Fibroblast of skin of left quadriceps (primary cell): ENCODE data around the gene PLCH2.

Experiments used
- DNase-seq, 2 experiments: peaks; one replicate each; pipeline ENCODE4 v3.0.0-alpha.2; 2013; ENCODE audit warnings: low read depth in 2 of 2

Gene PLCH2

DNA sequence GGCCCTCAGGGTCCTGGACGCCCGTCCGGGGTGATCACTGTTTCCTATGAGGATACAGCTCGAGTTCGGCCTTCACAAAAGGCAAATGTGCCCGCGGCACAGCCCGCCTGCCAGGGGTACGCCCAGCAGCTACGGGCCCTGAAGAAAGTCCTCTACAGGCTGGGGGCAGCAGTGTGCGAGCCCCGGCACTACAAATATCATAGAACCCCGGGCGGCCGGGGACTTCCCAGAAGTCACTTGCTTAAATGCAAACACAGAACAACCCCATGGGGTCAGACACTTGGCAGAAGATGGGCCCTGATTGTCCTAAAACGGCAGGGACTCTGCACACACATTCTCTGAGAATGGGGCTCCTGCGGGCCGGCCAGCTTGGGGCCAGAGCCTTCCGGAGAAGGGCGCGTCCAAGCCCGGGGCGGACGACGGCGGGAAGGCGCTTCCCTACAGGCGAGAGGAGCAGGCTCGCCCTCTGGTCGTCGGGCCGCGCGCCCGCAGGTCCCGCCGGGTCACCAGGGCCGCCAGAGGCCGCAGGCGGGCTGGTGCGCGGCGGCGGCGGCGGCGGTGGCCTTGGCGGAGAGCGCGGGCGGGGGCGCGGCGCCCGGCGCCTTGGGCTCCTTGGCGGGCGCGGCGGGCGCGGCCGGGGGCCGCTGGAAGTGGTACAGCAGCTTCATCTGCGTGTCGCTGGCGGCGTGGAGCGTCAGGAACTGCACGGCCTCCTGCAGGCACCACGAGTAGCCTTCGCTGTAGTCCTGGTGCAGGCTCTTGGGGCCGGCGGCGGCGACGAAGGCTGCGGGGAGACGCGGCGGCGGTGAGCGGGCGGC, 53.1 kb downstream of the PLCH2 start:
- DNase-seq = no peak

DNA sequence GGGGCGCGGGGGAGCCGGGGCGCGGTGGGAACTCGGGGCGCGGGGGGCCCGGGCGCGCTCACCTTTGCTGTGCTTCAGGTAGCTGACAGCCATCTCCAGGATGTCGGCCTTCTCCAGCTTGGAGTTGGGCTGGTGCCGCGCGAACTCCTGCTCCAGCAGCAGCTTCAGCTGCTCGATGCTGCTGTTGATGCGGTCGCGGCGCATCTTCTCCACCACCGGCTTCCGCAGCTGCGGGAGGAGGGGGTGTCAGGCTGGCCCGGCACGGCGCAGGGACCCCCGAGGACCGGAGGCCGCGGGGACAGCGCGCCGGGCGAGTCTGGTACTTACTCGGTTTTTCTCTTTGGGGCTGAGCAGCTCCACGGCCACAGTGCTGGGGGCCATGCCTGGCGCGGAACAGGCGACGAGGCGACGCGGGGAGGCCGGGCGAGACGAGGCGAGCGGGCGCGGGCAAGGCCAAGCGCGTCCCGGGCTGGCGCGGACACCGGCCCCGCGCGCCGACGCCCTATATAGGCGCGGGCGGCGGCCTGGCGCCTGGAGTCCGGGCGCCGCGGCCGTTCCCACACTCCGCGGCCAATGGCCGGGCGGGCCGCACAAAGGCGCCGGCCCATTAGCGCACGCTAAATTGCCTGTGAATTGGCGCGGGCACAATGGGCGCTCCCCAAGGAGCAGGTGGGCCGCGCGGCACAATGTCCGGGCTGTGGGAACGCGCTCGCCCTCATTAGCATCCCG, 53.9 kb downstream of the PLCH2 start, which contains the start of gene HES5:
HES5 (minus strand) TSS at position 480 of the 729 bp plus-strand sequence; CDS start at position 381, 99 bp downstream.
- DNase-seq = no peak

DNA sequence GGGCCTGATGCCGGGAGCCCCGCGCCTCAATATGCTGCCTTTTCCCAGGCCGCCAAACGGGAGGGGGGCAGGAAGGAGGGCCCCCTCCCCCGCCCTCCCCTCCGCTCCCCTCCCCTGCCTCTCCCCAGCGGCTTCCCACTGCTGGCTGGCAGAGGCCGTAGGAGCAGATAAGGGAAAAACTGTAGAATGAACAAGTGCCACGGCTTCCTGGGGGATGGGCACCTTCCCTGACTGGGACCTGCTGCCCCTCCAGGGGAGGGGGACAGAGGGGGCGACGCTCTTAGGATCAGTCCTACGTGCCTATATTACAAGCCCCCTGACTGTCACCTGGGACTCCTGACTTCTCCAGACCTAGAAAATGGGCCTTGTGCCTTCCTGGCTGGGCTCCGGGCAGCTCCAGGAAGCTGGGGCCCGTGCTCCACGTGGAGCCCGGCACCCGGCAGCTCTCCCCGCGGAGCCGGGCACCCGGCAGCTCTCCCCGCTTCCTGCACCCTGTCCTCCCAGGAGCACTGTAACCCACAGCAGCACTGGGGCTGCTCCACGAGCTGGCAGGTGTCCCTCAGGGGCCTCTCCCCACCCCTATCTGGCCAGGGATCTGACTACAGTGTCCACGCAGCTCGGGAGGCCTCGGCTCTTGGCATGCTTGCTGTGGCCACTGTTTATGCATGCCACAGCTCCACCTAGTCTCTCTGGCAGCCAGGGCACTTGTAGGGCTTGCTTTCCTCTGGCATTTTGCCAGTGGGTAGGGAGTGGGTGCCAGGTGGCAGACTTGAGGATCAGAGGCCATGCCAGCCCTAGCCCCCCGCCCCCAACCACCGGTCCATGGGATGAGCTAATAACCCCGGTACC, 54.6 kb downstream of the PLCH2 start:
- DNase-seq = no peak

DNA sequence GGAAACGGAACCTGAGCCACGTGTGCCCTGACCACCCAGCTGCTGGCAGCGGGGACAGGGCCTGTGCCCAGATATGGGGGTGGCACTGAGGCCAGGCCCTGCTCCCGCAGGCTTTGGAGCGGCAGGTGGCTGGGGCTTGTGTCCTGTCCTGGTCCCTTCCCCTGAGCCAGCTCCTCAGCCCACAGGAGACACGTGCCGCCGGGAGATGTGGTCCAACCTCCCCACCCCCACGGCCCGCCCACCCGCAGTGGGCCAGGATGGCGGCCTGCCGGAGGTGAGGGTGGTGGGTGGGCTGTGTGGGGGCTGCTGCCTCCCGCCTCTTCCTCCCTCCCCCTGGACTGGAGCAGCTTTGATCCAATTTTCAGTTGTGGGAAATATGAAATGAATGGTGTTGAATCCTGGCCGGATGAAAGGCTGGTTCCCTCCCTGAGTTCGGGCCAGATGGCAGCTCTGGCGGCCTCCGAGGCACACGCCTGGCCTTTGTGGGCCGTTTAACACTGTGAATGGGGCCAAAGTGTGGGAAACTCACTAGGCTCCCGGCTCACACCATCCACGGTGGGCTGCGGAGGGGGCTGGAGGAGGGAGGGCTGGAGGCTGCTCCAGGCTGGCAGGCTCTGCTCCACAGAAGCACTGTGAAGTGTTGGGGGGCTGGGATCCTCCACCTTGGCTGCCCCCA, 56.5 kb downstream of the PLCH2 start:
- no peak for DNase-seq

DNA sequence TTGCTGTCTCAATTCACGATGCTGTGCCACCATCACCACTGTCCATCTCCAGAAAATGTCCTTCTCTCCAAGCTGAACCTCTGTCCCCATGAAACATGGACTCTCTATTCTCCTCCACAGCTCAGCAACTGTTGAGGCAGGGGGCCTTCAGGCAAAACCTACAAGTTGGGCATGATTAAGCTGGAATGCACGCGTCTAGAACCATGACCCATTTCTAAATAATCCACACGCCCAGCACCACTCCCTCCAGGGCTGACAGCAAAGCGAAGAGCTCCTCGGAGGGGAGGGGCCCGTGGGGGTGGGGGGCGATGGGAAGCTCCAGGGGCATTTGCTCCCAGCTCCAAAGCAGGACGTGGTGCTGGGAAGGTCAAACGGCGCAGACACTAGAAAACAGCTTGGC, 57.3 kb downstream of the PLCH2 start:
- DNase-seq = no peak

DNA sequence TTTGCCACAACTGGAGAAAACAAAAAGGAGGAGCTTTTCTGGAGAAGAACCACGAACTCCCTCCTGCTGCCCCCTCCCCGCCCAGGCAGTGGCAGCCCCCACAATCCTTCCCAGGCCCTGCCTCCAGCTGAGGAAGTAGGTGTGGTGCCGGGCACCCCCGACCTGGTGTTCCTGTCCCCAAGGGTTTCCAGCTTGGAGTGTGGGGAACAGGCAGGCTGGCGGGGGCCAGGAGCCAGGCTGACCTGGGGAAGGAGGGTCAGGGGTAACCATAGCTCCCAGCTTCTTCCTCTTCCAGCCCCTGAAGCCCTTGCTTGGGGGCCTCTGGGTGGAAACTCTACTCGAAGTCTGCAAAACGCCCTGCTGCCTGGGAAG, 58.2 kb downstream of the PLCH2 start:
- no peak for DNase-seq

DNA sequence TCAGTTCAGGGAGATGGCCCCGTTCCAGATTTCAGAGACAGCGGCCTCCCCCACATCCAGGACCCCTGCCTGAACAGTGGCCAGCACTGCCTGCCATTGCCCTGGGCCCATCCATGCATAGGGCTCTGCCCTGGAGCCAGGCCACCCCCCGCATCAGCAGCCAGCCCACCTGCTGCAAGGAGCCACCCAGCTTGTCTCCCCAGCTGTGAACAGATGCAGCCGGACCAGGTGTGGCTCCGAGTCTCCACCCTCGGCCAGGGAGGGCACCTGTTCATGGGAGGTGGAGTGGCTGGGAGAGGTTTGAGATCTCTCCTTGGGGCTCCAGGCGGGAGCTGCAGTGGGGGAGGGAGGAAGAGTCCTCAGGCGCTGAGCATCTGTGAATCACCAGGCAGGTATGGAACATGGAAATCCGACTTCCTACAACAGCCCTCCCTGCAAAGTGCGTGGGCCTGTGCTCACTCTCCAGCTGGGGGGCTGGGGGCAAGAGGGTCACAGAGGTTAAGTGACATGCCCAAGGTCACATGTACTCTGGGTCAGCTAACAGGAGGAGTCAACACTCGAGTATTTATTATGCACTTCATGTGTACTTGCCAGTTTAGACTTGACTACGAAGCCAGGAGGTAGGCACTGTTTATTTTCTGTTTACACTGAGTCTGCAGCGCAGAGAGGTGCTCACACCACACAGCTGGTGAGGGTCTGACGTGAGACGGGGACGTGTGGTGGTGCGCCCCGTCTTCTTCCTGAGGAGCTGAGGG, 58.8 kb downstream of the PLCH2 start:
- no peak for DNase-seq

DNA sequence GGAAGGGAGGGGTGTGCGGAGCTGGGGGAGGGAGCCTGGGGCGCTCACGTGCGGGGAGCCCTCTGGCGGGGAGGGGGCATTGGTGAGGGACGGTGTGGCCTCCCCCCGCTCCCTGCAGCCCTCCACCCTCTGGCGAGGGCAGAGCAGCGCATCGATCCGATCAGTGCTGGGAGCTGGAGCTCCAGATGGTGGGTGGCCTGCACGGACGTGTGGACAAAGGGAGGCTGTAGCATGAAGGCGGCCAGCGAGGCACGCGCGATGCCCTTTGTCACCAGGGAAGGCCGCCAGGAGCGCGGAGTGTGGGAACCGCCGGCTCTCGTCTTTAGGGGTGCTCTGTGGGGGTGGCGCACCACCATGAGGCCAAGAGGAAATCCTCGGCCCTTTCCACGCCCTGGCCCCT, 59.4 kb downstream of the PLCH2 start:
- no peak for DNase-seq

DNA sequence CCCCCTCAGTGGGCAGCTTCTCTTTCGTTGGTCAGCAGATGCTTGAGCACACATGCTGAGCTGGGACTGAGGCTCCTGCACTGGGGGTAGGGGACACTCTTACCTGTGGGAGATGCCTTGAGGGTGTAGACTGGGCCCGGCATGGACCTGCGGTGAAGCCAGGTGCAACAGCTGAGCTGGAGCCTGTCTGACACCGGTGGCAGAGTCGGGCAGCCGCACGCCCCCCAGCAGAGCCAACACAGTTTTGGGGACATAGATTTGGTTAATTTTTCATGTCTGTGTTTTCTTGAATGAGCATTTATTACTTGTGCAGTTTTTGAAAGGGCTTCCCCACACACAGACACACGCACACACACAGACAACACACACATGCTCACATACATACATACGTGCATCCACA, 59.9 kb downstream of the PLCH2 start:
- DNase-seq = no peak

DNA sequence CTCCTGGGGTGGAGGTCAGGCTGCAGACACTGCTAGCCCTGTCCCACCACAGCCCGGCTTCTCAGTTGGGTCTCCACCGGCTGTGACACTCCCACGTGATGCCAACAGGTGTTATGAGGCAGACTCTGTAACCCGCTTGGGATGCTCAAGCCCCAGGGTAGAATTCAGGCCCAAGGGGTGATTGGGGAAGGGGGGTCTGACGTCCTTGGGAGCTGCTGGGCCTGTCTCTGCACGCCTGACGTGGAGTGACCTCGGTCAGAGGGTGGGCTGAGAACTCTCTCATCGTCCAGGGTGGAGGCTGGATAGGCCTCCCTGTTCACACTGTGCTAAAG, 61.7 kb downstream of the PLCH2 start:
- DNase-seq = no peak

DNA sequence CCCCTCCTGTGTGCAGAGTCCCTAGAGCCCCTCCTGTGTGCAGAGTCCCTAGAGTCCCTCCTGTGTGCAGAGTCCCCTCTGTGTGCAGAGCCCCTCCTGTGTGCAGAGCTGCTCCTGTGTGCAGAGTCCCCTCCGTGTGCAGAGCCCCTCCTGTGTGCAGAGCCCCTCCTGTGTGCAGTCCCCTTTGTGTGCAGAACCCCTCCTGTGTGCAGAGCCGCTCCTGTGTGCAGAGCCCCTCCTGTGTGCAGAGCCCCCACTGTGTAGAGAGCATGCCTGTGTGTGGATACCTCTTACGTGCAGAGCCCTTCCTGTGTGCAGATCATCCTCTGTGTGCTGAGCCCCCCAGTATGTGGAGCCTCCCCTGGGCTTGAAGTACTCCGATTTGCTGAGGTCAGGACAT, 62.3 kb downstream of the PLCH2 start:
- DNase-seq = no peak

DNA sequence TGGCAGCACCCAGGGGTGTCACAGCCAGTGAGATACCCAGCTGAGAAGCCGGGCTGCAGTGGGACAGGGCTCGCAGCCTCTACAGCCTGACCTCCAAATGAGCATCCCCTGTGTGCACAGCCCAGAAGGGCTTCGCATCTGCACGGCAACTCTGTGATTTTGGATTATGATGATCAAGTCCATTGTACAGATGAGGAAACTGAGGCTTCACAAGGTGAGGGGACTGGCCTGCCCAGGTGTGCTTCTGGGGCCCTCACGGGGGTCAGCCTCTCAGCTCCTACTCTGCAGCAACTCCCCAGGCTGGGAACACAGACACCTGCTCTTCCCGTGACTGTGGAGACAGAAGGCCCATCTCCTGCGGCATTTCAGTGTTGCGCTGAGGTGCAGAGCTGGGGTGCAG, 62.8 kb downstream of the PLCH2 start:
- DNase-seq = no peak

DNA sequence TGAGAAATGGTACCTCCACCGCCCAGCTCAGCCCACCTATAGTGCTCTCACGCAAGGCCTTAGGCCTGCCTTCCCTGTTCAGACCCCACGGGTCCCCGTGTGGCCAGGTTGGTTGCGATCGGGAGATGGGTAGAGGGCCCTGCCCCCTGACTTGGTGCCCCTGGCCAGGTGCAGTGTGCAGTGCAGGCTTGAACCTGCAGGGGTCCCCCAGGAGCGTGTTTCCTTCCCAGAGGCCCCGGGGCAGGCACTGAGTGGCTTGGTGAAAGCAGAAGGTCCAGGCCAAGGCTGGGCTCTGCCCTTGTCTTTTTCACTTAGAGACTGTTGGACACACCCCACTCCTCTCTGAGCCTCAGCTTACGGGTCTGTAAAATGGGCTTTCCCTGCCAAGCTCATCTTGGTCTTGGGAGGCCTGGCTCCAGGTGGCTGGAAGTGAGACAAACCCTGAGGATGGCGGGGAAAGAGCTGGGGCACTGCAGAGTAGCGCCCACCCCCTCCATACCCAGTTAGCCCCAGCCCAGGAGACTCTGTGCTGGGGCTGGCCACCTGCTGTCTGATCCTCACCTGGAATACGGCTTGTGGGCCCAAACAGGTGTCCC, 63.3 kb downstream of the PLCH2 start:
- no peak for DNase-seq

DNA sequence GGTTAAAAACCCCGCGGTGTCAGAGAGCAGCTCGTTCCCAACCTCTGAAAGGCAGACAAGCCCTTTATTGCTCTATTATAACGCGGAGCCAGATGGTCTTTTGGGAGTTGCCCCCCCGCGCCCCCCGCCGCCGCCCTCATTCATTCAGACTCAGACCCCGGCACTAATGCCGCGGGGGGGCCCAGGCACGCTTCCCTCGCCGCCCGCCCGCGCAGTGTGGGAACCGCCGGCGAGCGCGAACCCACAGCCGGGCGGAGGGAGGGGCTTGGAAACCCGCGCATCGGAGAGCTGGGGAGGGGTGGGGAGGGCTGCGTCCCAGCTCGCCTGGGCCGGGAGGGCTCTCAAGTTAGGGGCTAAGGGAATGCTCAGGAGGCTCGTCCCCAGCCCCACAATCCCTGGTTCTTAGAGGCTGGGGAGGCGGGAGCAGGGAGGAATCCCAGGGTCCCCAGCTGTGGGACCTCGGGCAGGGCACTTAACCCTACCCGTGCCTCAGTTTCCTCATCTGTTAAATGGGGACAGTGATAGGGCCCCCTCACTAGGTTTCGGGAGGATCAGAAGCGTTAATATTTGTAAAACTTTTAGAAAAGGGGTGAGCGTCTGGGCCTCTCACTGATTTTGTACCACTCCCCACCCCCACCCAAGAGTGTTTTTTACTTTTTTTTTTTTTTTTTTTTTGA, 64.9 kb downstream of the PLCH2 start:
- no peak for DNase-seq

DNA sequence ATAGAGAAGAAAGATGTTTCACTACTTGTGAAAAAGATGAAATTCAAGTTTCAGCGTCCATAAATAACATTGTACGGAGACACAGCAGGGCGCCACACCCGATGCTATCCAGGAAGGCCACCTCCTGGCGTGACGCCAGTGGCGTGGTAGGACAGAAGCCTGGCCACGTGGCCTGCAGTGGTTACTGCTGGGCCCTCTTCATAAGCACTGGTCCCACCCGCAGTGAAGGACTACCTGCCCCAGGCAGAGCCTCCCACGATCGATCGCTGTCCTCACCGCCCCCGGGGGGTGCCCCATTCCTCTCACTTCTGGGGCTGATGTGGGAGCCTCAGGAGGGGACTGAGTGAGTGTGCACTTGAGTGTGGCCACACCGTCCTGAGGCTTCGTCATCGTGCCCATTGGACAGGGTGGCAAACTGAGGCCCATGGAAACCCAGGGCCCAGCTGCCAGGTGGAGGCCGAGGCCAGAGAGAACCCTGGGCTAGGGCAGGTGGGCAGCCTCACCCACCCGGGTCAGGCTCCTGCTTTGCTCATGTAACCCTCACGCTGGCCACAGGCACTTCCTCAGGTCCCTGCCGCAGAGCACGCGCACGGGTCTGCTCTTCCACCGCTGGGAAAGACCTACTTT, 65.6 kb downstream of the PLCH2 start:
- DNase-seq = no peak

DNA sequence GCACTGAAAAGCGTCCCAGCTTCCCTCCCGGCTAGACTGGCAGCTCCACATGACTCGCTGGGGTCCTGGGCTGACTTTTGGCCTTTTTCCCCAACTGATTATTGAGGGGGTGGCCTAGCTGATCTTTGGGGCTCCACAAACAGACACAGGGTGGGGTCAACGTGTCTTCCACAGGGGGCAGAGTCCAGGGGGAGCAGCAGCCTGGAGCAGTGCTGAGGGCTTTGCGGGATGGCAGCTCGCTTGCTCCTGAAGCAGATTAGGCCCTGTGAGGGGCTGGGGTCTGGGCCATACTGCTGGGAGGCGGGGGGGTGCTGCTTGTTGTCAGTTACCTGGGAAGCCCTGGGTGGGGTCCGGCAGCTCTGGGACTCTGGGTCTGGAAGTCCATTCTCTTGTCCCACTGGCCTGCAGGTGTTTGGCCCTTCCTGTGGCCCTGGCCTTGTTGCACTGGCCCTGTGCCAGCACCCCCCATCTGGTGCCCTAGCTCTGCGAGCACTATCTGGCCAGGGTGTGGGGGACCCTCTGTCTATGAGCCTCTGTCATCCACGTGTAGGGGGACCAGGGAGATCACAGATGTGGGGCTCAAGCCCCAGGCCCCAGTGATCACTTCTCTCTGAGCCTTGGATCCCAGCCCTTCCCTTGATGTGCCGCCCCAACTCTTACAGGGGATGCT, 66.3 kb downstream of the PLCH2 start:
- DNase-seq = no peak

DNA sequence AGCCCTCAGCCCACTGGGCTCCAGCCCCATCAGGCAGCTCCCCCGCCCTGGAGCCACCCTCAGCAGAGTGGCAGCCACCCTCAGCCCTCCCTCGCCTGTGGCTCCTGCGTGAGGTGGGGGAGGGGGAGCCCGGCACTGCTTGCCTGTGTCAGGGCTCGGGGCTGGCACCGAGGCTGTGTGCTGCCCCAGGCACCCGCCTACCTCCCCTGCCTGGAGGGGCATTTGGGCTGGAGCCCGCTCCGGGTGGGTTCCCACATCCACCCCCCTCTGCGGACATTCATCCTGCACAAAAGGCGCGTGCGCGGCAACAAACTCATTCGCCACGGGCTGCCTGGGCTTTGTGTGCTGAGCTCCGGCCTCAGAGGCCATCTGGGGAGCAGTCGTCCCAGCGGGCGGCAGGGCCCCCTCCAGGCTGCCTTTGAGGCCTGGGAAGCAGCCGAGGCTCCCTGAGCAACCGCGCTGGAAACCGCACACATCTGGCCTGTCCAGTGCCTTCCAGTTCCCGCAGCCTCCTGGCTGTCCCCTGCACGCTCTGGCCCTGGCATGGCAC, 67.5 kb downstream of the PLCH2 start:
- no peak for DNase-seq

DNA sequence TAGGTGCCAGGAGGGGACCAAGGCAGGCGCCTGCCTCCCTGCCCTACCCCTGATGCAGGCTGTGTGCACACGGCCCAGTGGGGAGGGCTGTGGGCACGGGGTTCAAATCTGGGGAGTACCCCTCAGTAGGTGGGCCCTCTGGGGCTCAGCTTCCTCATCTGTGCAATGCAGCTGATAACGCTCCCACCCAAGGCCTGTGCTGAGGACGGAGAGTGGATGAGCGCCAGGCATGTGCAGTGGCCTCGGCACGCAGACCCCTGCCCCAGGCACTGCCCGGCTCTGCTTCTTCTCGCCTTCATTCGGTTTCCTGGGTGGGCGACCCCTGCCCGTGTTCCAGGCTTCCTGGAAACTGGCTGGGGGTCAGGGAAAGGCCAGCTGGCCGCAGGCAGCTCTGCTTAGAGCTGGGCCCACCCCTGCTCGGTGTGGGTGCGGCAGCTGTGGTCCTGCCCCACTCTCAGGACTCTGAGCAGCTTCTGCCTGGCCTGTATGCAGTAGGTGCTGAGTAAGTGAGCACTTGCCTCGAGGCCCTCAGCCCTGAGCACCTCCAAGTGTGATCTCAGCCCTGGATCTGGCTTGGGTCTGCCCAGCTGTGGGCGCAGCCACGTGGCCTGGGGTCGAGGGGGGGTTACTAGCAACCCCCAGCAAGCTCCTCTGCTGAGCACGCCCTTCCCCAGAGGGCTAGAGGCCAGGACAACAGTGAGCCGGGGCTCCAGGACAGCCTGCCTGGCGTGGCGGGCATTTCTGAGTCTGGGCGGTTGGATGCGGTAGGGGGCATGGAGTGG, 68.2 kb downstream of the PLCH2 start:
- no peak for DNase-seq
